Stimulated activated CD4-positive, alpha-beta T cell treated with anti-CD3 and anti-CD28 coated beads, TNF-alpha, amount 100 ng/mL, for 1 hour (primary cell): ENCODE results near the gene SRSF5.
"Not testable (repeated sequence)": the region's sequence is repeated elsewhere in the genome, so short reads cannot be mapped to it uniquely, and the experiment has no call there.

ENCODE experiments used
- DNase-seq, 3 donors: peaks; one replicate each; pipeline ENCODE4 v3.0.0-alpha.2; 2020; ENCODE audit warnings: low read depth in 3 of 3, low spot score in 1 of 3

Gene SRSF5

DNA sequence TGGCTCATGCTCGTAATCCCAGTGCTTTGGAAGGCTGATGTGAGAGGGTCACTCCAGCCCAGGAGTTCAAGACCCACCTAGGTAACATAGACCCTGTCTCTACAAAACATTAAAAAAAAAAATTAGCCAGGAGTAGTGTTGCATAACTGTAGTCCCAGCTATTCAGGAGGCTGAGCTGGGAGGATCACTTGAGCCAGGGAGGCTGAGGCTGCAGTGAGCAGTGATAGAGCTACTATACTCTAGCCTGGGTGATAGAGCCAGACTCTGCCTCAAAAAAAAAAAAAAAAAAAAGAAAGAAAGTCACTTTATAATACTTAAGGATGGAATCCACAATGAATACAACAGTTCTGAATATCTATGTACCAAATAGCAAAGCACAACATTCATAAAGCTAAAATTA lies 40.2 kb downstream of the SRSF5 start:
- no peak for DNase-seq

DNA sequence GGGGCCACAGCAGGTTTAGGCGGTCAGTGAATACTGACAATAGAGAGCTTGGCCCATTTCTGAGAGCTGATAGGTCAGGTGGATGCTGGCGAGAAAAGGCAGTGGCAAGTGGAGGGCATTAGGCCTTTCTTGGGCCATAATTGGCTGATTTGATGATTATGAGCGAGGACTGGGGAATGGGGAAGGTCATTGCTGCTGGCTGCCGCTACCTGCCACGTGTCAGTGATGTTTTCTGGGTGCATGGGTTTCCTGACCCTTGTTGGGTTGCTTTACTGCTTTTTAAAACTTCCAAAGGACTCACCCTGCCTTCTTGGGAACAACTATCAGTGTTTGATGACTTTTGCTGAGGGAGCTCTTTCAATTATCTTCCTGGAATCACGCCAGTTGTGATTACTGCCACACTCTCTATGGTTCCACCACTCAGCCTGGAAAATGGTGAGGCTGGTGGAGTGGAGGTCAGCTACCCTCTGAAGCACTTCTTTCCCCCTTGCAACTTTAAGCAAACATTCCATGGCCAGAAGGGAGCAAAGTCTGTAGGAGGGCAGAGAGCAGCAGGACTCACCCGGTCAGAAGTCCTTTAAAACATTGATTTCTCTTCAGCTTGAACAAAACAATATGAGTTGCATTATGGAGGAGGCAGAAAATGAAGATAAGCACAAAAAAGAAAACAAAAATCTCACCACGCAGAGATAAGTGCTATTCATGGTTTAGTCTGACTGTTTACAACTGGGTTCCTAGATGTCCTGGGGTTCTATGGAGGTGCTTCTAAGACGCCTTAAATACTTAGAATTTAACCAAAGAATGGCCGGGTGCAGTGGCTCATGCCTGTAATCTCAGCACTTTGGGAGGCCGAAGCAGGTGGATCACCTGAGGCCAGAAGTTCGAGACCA lies 42.2 kb downstream of the SRSF5 start:
- no peak for DNase-seq

GRCh38 chr14:69811227-69811867 lies 44.4 kb downstream of the SRSF5 start:
- DNase-seq, result no peak

DNA sequence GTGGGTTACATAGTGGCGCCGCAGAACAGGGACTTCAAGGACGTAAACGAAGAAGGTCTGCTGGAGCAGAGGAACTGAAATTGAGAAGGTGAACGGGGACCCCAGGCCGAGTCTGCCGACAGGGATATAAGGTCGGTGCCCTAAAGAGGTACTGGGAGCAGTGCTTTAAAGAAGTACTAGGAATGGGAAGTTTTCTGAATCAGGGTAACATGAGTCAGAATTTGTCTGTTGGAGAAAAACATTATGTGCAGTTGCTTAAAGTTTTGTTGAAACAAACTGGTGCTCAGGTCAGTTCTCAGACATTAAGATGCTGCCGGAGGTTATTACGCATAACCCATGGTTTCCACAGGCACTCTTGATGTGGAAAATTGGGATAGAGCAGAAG lies 44.9 kb downstream of the SRSF5 start:
- DNase-seq, result no peak

GRCh38 chr14:69812711-69813110 lies 45.8 kb downstream of the SRSF5 start:
- no peak for DNase-seq

- DNase-seq, result not testable (repeated sequence)
These were observed 46.4 kb downstream of the SRSF5 start for GRCh38 chr14:69813346-69813745.

GRCh38 chr14:69814397-69814796 lies 47.5 kb downstream of the SRSF5 start:
- no peak for DNase-seq

DNA sequence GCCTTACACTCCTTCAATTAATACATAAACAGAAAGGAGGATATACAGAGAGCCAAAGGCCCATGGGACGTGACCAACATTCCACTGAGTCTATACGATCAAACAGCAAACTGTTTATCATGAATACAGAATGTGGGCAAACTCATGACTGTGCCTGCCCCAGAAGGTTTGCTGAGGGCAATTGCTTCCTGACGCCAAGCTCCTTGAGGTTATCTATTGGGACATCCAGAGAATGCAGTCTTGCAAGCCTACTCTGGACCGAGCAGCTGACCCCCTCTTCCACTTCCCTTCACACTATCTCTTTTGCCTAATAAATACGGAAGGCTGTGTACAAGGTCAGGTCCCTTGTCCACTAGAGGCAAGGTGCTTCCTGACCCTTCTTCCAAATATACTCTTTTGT lies 48.6 kb downstream of the SRSF5 start:
- no peak for DNase-seq

DNA sequence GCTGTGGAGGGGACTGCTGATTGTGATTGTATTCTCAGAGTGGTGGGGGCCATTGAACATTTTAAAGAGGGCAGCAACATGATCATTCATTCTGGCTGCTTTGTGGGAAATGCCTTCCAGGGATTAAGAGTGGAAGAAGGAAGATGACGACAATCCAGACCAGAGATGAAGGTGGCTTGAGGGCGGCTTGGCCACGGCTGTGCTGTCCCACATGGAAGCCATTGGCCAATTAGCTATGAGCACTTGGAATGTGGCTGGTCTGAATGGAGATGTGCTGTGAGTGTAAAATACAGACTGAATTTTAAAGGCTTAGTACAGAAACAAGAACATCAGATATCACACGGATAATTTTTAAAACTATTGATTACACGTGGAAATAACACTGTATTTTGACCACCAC lies 49.3 kb downstream of the SRSF5 start:
- no peak for DNase-seq

- DNase-seq, result peak in 1 of 3 donors; percentile 24
These were observed 51.8 kb downstream of the SRSF5 start for GRCh38 chr14:69818758-69819191.

- no peak for DNase-seq
These were observed 52.7 kb downstream of the SRSF5 start for GRCh38 chr14:69819607-69820006.

- DNase-seq, result no peak
These were observed 54.0 kb downstream of the SRSF5 start for GRCh38 chr14:69820991-69821390.
